ENCODE measurements around the gene ANO1. TPM values are rescaled to one million over a fixed set of nuclear protein-coding genes. Genes with fewer than 3 reads are reported as not detected.

The ANO1 gene
- total RNA-seq, 1 donor from 2014 or later = 9.0 TPM

DNA sequence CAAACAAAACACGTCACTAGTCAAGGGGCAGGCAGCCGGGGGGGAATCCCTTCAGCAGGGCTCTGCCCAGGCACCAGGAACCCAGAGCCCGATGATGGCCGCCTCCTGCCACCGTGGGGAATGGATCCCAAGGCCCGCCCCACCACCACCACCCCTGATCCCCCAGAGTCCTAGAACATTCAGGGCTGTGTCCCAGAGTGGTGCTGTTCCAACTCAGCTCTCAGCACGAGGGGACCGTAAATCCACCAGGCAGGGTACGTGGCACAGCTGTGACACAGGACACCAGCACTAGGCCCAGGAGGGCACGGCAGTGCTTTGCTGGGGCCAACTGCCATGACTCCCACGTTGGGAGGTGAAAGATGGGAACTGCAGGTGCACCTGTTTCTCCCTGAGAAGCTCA is 29.6 kb downstream of the ANO1 start:
- Histone ChIP-seq H3K27ac (no peak overlapping the region), H3K4me3 (no peak overlapping the region), H3K9me3 (no peaks in the 10 kb centered on the region), H3K36me3 (no peaks in the 10 kb centered on the region), H3K27me3 (ENCODE audit: low read depth) (peaks cover 6% of the 10 kb centered on the region), H3K4me1 (no peaks in the 10 kb centered on the region)
- TF ChIP-seq, protein P1, sequence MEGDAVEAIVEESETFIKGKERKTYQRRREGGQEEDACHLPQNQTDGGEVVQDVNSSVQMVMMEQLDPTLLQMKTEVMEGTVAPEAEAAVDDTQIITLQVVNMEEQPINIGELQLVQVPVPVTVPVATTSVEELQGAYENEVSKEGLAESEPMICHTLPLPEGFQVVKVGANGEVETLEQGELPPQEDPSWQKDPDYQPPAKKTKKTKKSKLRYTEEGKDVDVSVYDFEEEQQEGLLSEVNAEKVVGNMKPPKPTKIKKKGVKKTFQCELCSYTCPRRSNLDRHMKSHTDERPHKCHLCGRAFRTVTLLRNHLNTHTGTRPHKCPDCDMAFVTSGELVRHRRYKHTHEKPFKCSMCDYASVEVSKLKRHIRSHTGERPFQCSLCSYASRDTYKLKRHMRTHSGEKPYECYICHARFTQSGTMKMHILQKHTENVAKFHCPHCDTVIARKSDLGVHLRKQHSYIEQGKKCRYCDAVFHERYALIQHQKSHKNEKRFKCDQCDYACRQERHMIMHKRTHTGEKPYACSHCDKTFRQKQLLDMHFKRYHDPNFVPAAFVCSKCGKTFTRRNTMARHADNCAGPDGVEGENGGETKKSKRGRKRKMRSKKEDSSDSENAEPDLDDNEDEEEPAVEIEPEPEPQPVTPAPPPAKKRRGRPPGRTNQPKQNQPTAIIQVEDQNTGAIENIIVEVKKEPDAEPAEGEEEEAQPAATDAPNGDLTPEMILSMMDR (IDR thresholded peaks at IDR 0.05) = no peak
- intact Hi-C loops (cut with DNase I) = no loop called here
- no peak for ATAC-seq
- no peak for DNase-seq

DNA sequence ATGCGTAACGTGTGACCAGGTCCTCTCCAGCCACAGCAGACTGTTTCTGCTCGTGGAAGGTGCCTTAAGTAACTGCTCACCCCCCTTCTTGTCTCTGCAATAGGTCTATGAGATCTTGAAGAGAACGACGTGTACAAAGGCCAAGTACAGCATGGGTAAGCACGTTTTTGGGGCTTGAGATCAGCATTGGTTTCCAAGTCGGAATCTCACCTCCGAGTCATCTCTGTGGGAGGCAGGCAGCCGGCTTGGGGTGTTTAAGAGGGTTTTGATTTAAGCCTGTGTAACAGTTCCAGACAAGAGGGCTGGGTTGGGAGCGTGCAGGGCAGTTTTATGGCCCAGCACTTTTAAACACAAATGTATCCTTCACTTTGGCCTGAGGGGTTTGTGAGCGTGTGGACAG is 30.1 kb downstream of the ANO1 start:
- TF ChIP-seq, protein P1 (IDR thresholded peaks at IDR 0.05) = no peak
- intact Hi-C loops (cut with DNase I) = no loop called here
- H3K4me1 ChIP-seq = no peaks in the 10 kb centered on the region
- H3K27me3 ChIP-seq (ENCODE audit: low read depth) = peaks cover 6% of the 10 kb centered on the region
- DNase-seq (no peak), ATAC-seq (no peak)
- H3K4me3 ChIP-seq = no peak overlapping the region
- no peaks in the 10 kb centered on the region for H3K36me3 ChIP-seq
- no peaks in the 10 kb centered on the region for H3K9me3 ChIP-seq
- no peak overlapping the region for H3K27ac ChIP-seq

DNA sequence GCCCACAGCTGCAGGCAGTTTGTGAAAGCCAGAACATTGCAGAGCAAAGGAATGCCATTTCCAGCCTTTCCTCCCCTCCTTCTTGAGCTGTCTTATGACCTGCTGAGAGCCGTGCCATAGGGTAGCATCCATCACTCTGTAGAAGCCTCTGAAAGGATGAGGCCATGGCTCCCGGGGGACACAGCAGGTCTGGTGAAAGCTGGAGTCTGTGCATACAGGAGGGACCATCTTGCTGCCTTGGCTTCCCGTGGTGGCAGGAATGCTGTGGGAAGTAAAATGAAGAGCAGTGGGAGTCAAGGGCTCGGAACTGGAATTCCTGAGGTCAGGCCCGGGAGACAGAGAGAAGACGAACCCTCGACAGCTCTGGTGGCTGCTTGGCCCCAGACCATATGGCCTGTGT is 30.9 kb downstream of the ANO1 start:
- Histone ChIP-seq H3K9me3 (no peaks in the 10 kb centered on the region), H3K4me1 (no peaks in the 10 kb centered on the region), H3K27ac (no peak overlapping the region), H3K4me3 (no peak overlapping the region), H3K36me3 (no peaks in the 10 kb centered on the region), H3K27me3 (ENCODE audit: low read depth) (peaks cover 6% of the 10 kb centered on the region)
- ATAC-seq = no peak
- no peak for DNase-seq
- intact Hi-C loops (cut with DNase I) = no loop called here
- TF ChIP-seq, protein P1 (IDR thresholded peaks at IDR 0.05) = no peak

DNA sequence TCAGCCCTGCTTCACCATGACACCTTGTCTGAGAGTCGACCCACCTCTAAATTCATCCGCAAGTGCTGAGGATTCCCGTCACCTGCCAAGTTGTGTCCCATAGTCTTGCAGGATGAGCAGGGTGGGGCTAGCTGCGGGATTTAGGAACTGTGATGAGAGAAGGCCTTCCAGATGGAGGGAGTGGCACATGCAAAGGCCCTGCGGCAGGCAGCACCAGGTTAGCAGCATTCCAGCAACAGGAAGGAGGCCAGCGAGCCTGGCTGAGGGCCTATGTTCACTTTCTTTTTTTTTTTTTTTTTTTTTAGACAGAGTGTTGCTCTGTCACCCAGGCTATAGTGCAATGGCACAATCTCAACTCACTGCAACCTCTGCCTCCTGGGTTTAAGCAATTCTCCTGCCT is 31.8 kb downstream of the ANO1 start:
- Histone ChIP-seq H3K4me1 (no peaks in the 10 kb centered on the region), H3K36me3 (no peaks in the 10 kb centered on the region), H3K4me3 (no peak overlapping the region), H3K27me3 (ENCODE audit: low read depth) (no peaks in the 10 kb centered on the region), H3K27ac (no peak overlapping the region), H3K9me3 (no peaks in the 10 kb centered on the region)
- ATAC-seq (no peak), DNase-seq (no peak)
- TF ChIP-seq, protein P1 (IDR thresholded peaks at IDR 0.05) = no peak
- intact Hi-C loops (cut with DNase I) = no loop called here

DNA sequence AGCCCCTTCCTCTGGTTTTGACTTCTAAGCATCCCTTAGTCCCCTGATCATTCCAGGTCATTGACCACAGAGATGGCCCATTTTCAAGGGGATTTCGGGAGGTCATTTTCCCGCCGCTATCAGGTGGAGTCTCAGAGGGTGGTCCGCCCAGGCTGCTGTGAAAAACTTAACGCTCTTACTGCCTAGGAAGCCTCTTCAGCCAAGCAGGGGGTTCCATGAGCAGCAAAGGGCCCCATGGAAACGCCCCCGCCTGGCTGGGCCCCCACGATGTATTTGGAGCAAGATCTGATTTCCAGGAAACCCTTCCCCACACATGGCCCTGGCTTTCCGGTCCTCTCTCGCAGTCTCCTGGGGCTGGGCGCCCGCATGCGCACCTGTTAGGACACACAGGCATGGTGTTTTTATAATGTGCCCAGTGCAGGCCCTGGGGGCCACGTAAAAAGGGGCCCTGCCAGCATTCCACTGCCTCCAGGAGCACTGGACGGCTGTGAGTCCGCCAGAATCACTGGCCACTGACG is 32.5 kb downstream of the ANO1 start:
- Histone ChIP-seq H3K4me3 (no peak overlapping the region), H3K27ac (no peak overlapping the region), H3K27me3 (ENCODE audit: low read depth) (no peaks in the 10 kb centered on the region), H3K4me1 (no peaks in the 10 kb centered on the region), H3K9me3 (no peaks in the 10 kb centered on the region), H3K36me3 (no peaks in the 10 kb centered on the region)
- ATAC-seq (no peak), DNase-seq (no peak)
- intact Hi-C loops (cut with DNase I) = no loop called here
- TF ChIP-seq, protein P1 (IDR thresholded peaks at IDR 0.05) = no peak

All from lower lobe of right lung (tissue), 2 donors.